Activated T-cell treated with anti-CD3 and anti-CD28 coated beads for 24 hours (primary cell): ENCODE measurements around the gene SGTA.

Experiments
- DNase-seq: peaks from one replicate; pipeline ENCODE4 v3.0.0-alpha.2; 2020; ENCODE audit warnings: low read depth

Gene SGTA

GRCh38 chr19:2809387-2810140 is 26.5 kb upstream of the SGTA start:
- no peak for DNase-seq

- DNase-seq: no peak
These were observed 25.3 kb upstream of the SGTA start for GRCh38 chr19:2808129-2808941.

- DNase-seq: no peak
These were observed 24.5 kb upstream of the SGTA start for GRCh38 chr19:2807379-2808128.

- DNase-seq: no peak
These were observed 23.8 kb upstream of the SGTA start for GRCh38 chr19:2806736-2807378.

GRCh38 chr19:2805991-2806649 is 23.0 kb upstream of the SGTA start:
- DNase-seq: no peak

GRCh38 chr19:2805261-2805900 is 22.3 kb upstream of the SGTA start:
- DNase-seq: no peak

GRCh38 chr19:2804156-2805004 is 21.3 kb upstream of the SGTA start:
- no peak for DNase-seq

- DNase-seq: no peak
These were observed 20.5 kb upstream of the SGTA start for GRCh38 chr19:2803486-2804155.

GRCh38 chr19:2802826-2803225 is 19.8 kb upstream of the SGTA start:
- DNase-seq: no peak

- no peak for DNase-seq
These were observed 17.4 kb upstream of the SGTA start for GRCh38 chr19:2800506-2800905.

GRCh38 chr19:2799273-2800020 is 16.4 kb upstream of the SGTA start:
- no peak for DNase-seq

- no peak for DNase-seq
These were observed 15.7 kb upstream of the SGTA start for GRCh38 chr19:2798733-2799132.

- no peak for DNase-seq
These were observed 15.1 kb upstream of the SGTA start for GRCh38 chr19:2798158-2798685.

GRCh38 chr19:2797280-2797679 is 14.2 kb upstream of the SGTA start:
- DNase-seq: no peak

GRCh38 chr19:2796659-2797266 is 13.7 kb upstream of the SGTA start:
- DNase-seq: no peak

GRCh38 chr19:2795827-2796658 is 13.0 kb upstream of the SGTA start:
- DNase-seq: no peak

GRCh38 chr19:2793577-2793976 is 10.5 kb upstream of the SGTA start:
- no peak for DNase-seq
